Caco-2 (cell line): Measurements from ENCODE around the gene RPUSD4. TPM values are rescaled to one million over a fixed set of nuclear protein-coding genes. Genes with fewer than 3 reads are reported as not detected.

Source experiments
- BruUV-seq: library from RNA; stranded (reverse); fragments of 400-500 nt; replicated peaks from 2 replicates; lab custom pipeline; 2021; lab: Mats Ljungman, UMichigan
- CTCF ChIA-PET: fragments of 300-600 bp; sonication (Branson Sonifier 250); formaldehyde crosslinking; loops from one replicate; lab custom pipeline; 2022; ENCODE audit warnings: antibody characterized with exemption; lab: Charles Lee
- POLR2A ChIA-PET: fragments of 300-600 bp; sonication (Branson Sonifier 250); formaldehyde crosslinking; loops from one replicate; lab custom pipeline; 2022; ENCODE audit warnings: antibody characterized with exemption; lab: Charles Lee
- DNase-seq, 2 experiments: peaks; one replicate each; pipeline versions ENCODE4 v3.0.0 to v3.0.0-alpha.2; 2020 to 2022
- H3K27me3 ChIP-seq: replicated peaks from 2 replicates; pipeline ENCODE4 v1.6.0; 2011; ENCODE audit warnings: low read length; ENCODE audit not compliant: control insufficient read depth, insufficient read depth
- H3K36me3 ChIP-seq: 2 replicates; pipeline ENCODE4 v1.5.1; 2011; ENCODE audit warnings: low read length; ENCODE audit not compliant: control insufficient read depth, insufficient read depth
- H3K4me1 ChIP-seq: fragments of 250-450 bp; sonication (Bioruptor Pico); 2 replicates; pipeline ENCODE4 v1.5.1; 2020; ENCODE audit warnings: mild to moderate bottlenecking
- H3K4me3 ChIP-seq: 2 replicates; pipeline ENCODE4 v1.5.1; 2011; ENCODE audit warnings: low read depth, mild to moderate bottlenecking, control low read depth, low read length
- H3K9me3 ChIP-seq: fragments of 250-450 bp; sonication (Bioruptor Pico); 2 replicates; pipeline ENCODE4 v1.5.1; 2020; ENCODE audit warnings: mild to moderate bottlenecking, moderate library complexity
- H3K27ac Mint-ChIP-seq: one replicate; pipeline ENCODE4 v1.8.0; 2022; ENCODE audit warnings: mixed read lengths; ENCODE audit not compliant: unreplicated experiment
- H3K27me3 Mint-ChIP-seq: one replicate; pipeline ENCODE4 v1.8.0; 2022; ENCODE audit warnings: mixed read lengths; ENCODE audit not compliant: insufficient read depth, unreplicated experiment
- H3K36me3 Mint-ChIP-seq: one replicate; pipeline ENCODE4 v1.8.0; 2022; ENCODE audit warnings: mild to moderate bottlenecking, mixed read lengths; ENCODE audit not compliant: insufficient read depth, unreplicated experiment
- H3K4me1 Mint-ChIP-seq: one replicate; pipeline ENCODE4 v1.8.0; 2022; ENCODE audit warnings: low read depth, mixed read lengths; ENCODE audit not compliant: unreplicated experiment
- H3K4me3 Mint-ChIP-seq: one replicate; pipeline ENCODE4 v1.8.0; 2022; ENCODE audit warnings: mild to moderate bottlenecking, moderate library complexity, mixed read lengths; ENCODE audit not compliant: unreplicated experiment
- H3K9me3 Mint-ChIP-seq: one replicate; pipeline ENCODE4 v1.8.0; 2022; ENCODE audit warnings: mixed read lengths; ENCODE audit not compliant: unreplicated experiment
- CTCF ChIP-seq, 2 experiments: fragments of 200-600 bp in 1 of 2; IDR thresholded peaks; 1 replicate in 1 of 2; 2 replicates in 1 of 2; pipeline versions ENCODE4 v1.5.1 to v1.8.0; 2011 to 2022; ENCODE audit warnings: antibody characterized with exemption in 1 of 2, control low read depth in 1 of 2, inconsistent platforms in 1 of 2, low read depth in 1 of 2, low read length in 1 of 2, mild to moderate bottlenecking in 1 of 2, moderate library complexity in 1 of 2; ENCODE audit not compliant: insufficient read depth in 1 of 2, severe bottlenecking in 1 of 2, unreplicated experiment in 1 of 2
- intact Hi-C: fragments of 100-400 bp; cut with micrococcal nuclease; formaldehyde crosslinking; loops from one replicate; pipeline ENCODE4 v1.10.0; 2022; ENCODE audit not compliant: unreplicated experiment
- total RNA-seq: library from RNA; stranded (reverse); gene quantifications from 2 replicates; pipeline ENCODE4 v1.2.3, GENCODE V29; 2022

The RPUSD4 gene
- total RNA-seq, 1 experiment from 2014 or later = 74.2 TPM

- no peak for DNase-seq
- Mint-ChIP-seq H3K4me1 (peaks cover 7% of the 10 kb centered on the region), H3K27me3 (no peaks in the 10 kb centered on the region), H3K36me3 (no peaks in the 10 kb centered on the region), H3K27ac (no peak overlapping the region), H3K4me3 (no peak overlapping the region), H3K9me3 (no peaks in the 10 kb centered on the region)
- TF ChIP-seq CTCF (IDR thresholded peaks at IDR 0.05; ENCODE audit: insufficient read depth in 1 of 2, low read depth in 1 of 2, low read length in 1 of 2, severe bottlenecking in 1 of 2, unreplicated experiment in 1 of 2) = no peak
- Histone ChIP-seq H3K4me3 (no peak overlapping the region), H3K27me3 (no peaks in the 10 kb centered on the region), H3K4me1 (no peaks in the 10 kb centered on the region; the same call in 1 of the 2 replicates), H3K36me3 (no peaks in the 10 kb centered on the region), H3K9me3 (no peaks in the 10 kb centered on the region)
- no TSS peak for BruUV-seq
- intact Hi-C loops = no loop called here
- CTCF ChIA-PET = no interaction called here
- POLR2A ChIA-PET = no interaction called here
These were observed 44.0 kb downstream of the RPUSD4 start for GRCh38 chr11:126167488-126167887.

- Mint-ChIP-seq H3K4me3 (no peak overlapping the region), H3K27ac (no peak overlapping the region), H3K9me3 (no peaks in the 10 kb centered on the region), H3K27me3 (no peaks in the 10 kb centered on the region), H3K4me1 (peaks cover 7% of the 10 kb centered on the region), H3K36me3 (no peaks in the 10 kb centered on the region)
- no peak for DNase-seq
- no peak overlapping the region for H3K4me3 ChIP-seq
- no peaks in the 10 kb centered on the region for H3K27me3 ChIP-seq
- H3K4me1 ChIP-seq = no peaks in the 10 kb centered on the region; the same call in 1 of the 2 replicates
- ChIA-PET POLR2A (no interaction called here), CTCF (no interaction called here)
- no peaks in the 10 kb centered on the region for H3K9me3 ChIP-seq
- intact Hi-C loops = no loop called here
- no peaks in the 10 kb centered on the region for H3K36me3 ChIP-seq
- TF ChIP-seq CTCF (IDR thresholded peaks at IDR 0.05; ENCODE audit: insufficient read depth in 1 of 2, low read depth in 1 of 2, low read length in 1 of 2, severe bottlenecking in 1 of 2, unreplicated experiment in 1 of 2) = no peak
- no TSS peak for BruUV-seq
These were observed 45.0 kb downstream of the RPUSD4 start for GRCh38 chr11:126166413-126166812.

- ChIA-PET CTCF (no interaction called here), POLR2A (no interaction called here)
- H3K4me1 ChIP-seq = peaks cover under 1% of the 10 kb centered on the region; the same call in 1 of the 2 replicates
- Mint-ChIP-seq H3K36me3 (no peaks in the 10 kb centered on the region), H3K27me3 (no peaks in the 10 kb centered on the region), H3K27ac (no peak overlapping the region), H3K9me3 (no peaks in the 10 kb centered on the region), H3K4me1 (peaks cover 7% of the 10 kb centered on the region), H3K4me3 (no peak overlapping the region)
- no peaks in the 10 kb centered on the region for H3K36me3 ChIP-seq
- intact Hi-C loops = no loop called here
- no peak for DNase-seq
- no peak for TF ChIP-seq CTCF (IDR thresholded peaks at IDR 0.05; ENCODE audit: insufficient read depth in 1 of 2, low read depth in 1 of 2, low read length in 1 of 2, severe bottlenecking in 1 of 2, unreplicated experiment in 1 of 2)
- H3K9me3 ChIP-seq = no peaks in the 10 kb centered on the region
- no TSS peak for BruUV-seq
- no peak overlapping the region for H3K4me3 ChIP-seq
- no peaks in the 10 kb centered on the region for H3K27me3 ChIP-seq
These were observed 45.7 kb downstream of the RPUSD4 start for GRCh38 chr11:126165757-126166156.
